Lower leg skin (tissue), 4 donors: ENCODE results near the gene MUSK. TPM values are rescaled to one million over a fixed set of nuclear protein-coding genes. Genes with fewer than 3 reads are reported as not detected.

Source experiments
- DNase-seq, 2 donors: peaks; one replicate each; pipeline ENCODE4 v3.0.0-alpha.2; 2019; ENCODE audit warnings: low spot score in 2 of 2
- H3K4me3 ChIP-seq: fragments of 200-600 bp; sonication (generic); 2 replicates; pipeline ENCODE4 v1.5.1; 2017; ENCODE audit warnings: mild to moderate bottlenecking, low read depth; ENCODE audit not compliant: poor library complexity, severe bottlenecking
- CTCF ChIP-seq, 3 donors: fragments of 450-650 bp; IDR thresholded peaks; one replicate each; pipeline ENCODE4 v1.5.1; 2016; ENCODE audit warnings: antibody characterized with exemption in 3 of 3, mild to moderate bottlenecking in 3 of 3, moderate library complexity in 2 of 3
- POLR2A ChIP-seq, 2 donors: fragments of 450-650 bp; IDR thresholded peaks; one replicate each; pipeline ENCODE4 v1.6.1; 2016 to 2017; ENCODE audit warnings: antibody characterized with exemption in 2 of 2, mild to moderate bottlenecking in 1 of 2, moderate library complexity in 1 of 2
- WGBS, 2 donors: methylation state at CpG; one replicate each; pipeline ENCODE4 v1.1.5; 2018; 5-methylcytosine and 5-hydroxymethylcytosine counted together
- intact Hi-C: fragments of 100-400 bp; cut with DNase I; formaldehyde crosslinking; loops from one replicate; pipeline ENCODE4 v1.15.0; 2023; ENCODE audit warnings: low total_unique reads
- total RNA-seq, 4 donors: library from RNA; depleted of rRNA; stranded (reverse); fragments of >200 nt; gene quantifications; one replicate each; pipeline ENCODE4 v1.1.0, GENCODE V29; 2016

MUSK gene
- total RNA-seq, 4 donors from 2014 or later = 0.23 to 4.7 (median 0.68) TPM

DNA sequence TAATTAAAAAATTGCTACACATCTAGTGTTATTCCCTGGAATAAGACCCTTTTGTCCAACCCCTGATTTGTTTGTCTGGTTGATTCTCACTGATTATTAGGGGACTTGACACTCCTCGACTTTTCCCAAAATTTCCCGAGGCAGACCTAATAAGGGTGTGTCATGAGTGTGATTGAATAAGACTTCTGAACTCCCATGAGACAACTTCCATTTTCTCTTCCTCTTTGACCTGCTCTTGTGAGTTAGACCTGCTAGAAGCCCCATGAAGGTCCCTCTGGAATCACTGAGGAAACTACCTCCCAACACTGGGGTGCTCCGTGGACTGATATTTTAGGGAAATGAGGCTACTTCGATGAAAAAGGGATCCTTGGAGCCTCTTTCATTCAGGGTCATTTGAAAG lies 83.4 kb downstream of the MUSK start:
- H3K4me3 ChIP-seq = no peak overlapping the region
- intact Hi-C loops = no loop called here
- WGBS, 2 donors = 93 to 97% methylated on average over 4 of the region's 4 CpGs
- no peak for DNase-seq
- TF ChIP-seq POLR2A (IDR thresholded peaks at IDR 0.05) = no peak
- no peak for TF ChIP-seq CTCF (IDR thresholded peaks at IDR 0.05)

DNA sequence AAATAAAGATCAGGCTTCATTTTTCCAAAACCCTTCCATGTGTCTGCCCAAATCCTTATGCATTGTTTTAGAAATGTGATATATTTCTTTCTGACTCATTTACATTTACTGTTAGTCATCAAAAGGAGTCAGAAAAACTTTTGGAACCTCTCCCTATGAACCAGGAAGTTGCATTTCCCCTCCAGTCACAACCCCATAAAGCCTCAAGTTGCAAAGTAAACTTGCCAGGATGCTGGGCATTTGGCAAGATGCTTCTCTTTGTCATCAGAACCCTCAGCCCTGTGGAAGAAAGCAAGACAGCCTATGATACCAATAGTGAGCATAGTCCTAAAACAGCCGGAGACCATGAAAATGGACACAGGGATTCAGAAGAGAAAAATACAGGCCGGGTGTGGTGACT lies 84.2 kb downstream of the MUSK start:
- WGBS, 2 donors = 81 to 83% methylated on average over 2 of the region's 2 CpGs
- intact Hi-C loops = no loop called here
- TF ChIP-seq CTCF (IDR thresholded peaks at IDR 0.05) (no peak), POLR2A (IDR thresholded peaks at IDR 0.05) (no peak)
- no peak for DNase-seq
- no peak overlapping the region for H3K4me3 ChIP-seq

DNA sequence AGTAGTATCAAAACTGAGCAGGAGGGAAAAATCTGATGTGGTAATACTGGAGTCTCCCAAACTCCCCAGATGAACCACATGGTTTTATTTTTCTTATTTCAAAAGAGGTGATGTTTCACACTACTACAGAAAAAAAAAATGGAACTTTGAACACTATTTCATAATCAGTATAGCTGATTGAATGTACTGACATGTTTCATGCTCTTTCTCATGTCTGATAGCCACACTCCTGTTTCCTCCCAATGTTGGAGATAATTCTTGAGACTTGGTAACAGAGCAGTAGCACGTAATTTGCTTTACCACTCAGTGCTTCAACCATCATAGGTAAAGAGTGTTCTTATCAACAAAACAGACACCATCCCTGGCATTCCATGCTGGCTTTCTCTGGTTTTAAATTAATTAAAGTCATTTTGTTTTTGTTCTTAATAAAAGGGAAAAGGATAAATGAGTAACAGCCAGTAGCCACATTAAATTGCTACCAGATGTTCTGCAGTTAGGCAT lies 85.2 kb downstream of the MUSK start:
- intact Hi-C loops = no loop called here
- WGBS, 2 donors = 81 to 82% methylated on average over 1 of the region's 1 CpG
- no peak for DNase-seq
- TF ChIP-seq CTCF (IDR thresholded peaks at IDR 0.05) (no peak), POLR2A (IDR thresholded peaks at IDR 0.05) (no peak)
- no peak overlapping the region for H3K4me3 ChIP-seq

- no peak overlapping the region for H3K4me3 ChIP-seq
- no peak for TF ChIP-seq POLR2A (IDR thresholded peaks at IDR 0.05)
- DNase-seq = no peak
- intact Hi-C loops = no loop called here
These were observed 86.6 kb downstream of the MUSK start for GRCh38 chr9:110755179-110755578.

DNA sequence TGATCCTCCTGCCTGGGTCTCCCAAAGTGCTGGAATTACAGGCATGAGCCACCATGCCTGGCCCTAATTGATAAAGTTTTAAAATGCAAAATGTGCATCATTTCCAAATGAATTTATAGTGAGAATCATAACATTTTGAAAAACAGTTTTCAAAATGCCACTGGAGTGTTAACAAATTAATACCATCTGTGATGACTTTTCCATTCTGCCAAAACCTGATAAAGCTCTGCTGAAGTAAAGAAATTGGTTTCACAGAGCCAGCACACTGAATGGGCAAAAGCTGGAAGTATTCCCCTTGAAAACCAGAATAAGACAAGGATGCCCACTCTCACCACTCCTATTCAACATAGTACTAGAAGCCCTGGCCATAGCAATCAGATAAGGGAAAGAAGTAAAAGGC lies 89.6 kb downstream of the MUSK start:
- H3K4me3 ChIP-seq = no peak overlapping the region
- DNase-seq = no peak

GRCh38 chr9:110762783-110763182 lies 94.2 kb downstream of the MUSK start:
- no peak overlapping the region for H3K4me3 ChIP-seq
- TF ChIP-seq CTCF (IDR thresholded peaks at IDR 0.05) = no peak
- no peak for TF ChIP-seq POLR2A (IDR thresholded peaks at IDR 0.05)
- intact Hi-C loops = no loop called here
- DNase-seq = no peak
- 78 to 81% methylated on average over 2 of the region's 2 CpGs for WGBS, 2 donors

More for the DNA sequence above, 89.6 kb downstream of the MUSK start:
- intact Hi-C loops = no loop called here
- no peak for TF ChIP-seq CTCF (IDR thresholded peaks at IDR 0.05)
- no peak for TF ChIP-seq POLR2A (IDR thresholded peaks at IDR 0.05)
